ENCODE measurements around the gene PPP4R2.

PPP4R2 gene

GRCh38 chr3:73069775-73070444 lies 73.3 kb downstream of the PPP4R2 start:
- no peak overlapping the region for H3K4me3 ChIP-seq (ENCODE audit: low read depth, low read length)
- in situ Hi-C loops (cut with HindIII; ENCODE audit: low sequenced_read_pairs) = no loop called here
- no peak for TF ChIP-seq CTCF (IDR thresholded peaks at IDR 0.05; ENCODE audit: low read depth, low read length, missing control alignments)
- DNase-seq (ENCODE audit: low read depth) = no peak

GRCh38 chr3:73070675-73071575 lies 74.3 kb downstream of the PPP4R2 start:
- no peak for TF ChIP-seq CTCF (IDR thresholded peaks at IDR 0.05; ENCODE audit: low read depth, low read length, missing control alignments)
- in situ Hi-C loops (cut with HindIII; ENCODE audit: low sequenced_read_pairs) = no loop called here
- peak; percentile 73 for DNase-seq (ENCODE audit: low read depth)
- no peak overlapping the region for H3K4me3 ChIP-seq (ENCODE audit: low read depth, low read length)

GRCh38 chr3:73071952-73072351 lies 75.3 kb downstream of the PPP4R2 start:
- no peak for DNase-seq (ENCODE audit: low read depth)
- no peak overlapping the region for H3K4me3 ChIP-seq (ENCODE audit: low read depth, low read length)
- no peak for TF ChIP-seq CTCF (IDR thresholded peaks at IDR 0.05; ENCODE audit: low read depth, low read length, missing control alignments)
- in situ Hi-C loops (cut with HindIII; ENCODE audit: low sequenced_read_pairs) = no loop called here

DNA sequence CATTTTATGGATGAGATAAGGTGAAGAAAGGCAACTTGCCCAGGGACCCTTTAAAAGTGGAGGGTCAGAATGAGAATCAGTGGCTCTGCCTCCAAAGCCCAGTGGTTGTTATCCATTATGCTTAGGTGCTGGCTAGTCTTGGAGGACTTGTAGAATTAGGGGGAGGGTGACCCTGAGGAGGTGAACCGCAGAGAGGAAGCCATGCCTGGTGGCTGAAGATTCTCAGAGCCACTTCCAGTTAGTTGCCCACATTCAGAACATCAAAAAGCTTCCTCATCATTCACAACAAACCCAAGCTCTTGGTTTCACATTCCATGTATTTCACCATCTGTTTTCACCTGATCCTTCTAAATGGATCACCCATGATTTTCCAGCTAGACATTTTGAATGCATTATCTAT lies 76.0 kb downstream of the PPP4R2 start:
- in situ Hi-C loops (cut with HindIII; ENCODE audit: low sequenced_read_pairs) = no loop called here
- no peak for TF ChIP-seq CTCF (IDR thresholded peaks at IDR 0.05; ENCODE audit: low read depth, low read length, missing control alignments)
- no peak overlapping the region for H3K4me3 ChIP-seq (ENCODE audit: low read depth, low read length)
- DNase-seq (ENCODE audit: low read depth) = no peak

- no peak for TF ChIP-seq CTCF (IDR thresholded peaks at IDR 0.05; ENCODE audit: low read depth, low read length, missing control alignments)
- DNase-seq (ENCODE audit: low read depth) = no peak
- H3K4me3 ChIP-seq (ENCODE audit: low read depth, low read length) = no peak overlapping the region
- in situ Hi-C loops (cut with HindIII; ENCODE audit: low sequenced_read_pairs) = no loop called here
Observed at GRCh38 chr3:73073091-73073707, 76.6 kb downstream of the PPP4R2 start.

- H3K4me3 ChIP-seq (ENCODE audit: low read depth, low read length) = no peak overlapping the region
- TF ChIP-seq CTCF (IDR thresholded peaks at IDR 0.05; ENCODE audit: low read depth, low read length, missing control alignments) = no peak
- no peak for DNase-seq (ENCODE audit: low read depth)
- in situ Hi-C loops (cut with HindIII; ENCODE audit: low sequenced_read_pairs) = no loop called here
Observed at GRCh38 chr3:73074781-73075180, 78.2 kb downstream of the PPP4R2 start.
